Upper lobe of left lung (tissue), 4 donors: ENCODE results near the gene TSPAN32.

Experiments used
- CTCF ChIP-seq, 6 experiments: fragments of 450-650 bp in 4 of 6; fragments of 200-600 bp in 2 of 6; sonication (generic) in 2 of 6; IDR thresholded peaks; one replicate each; pipeline ENCODE4 v1.5.1; 2016 to 2019; ENCODE audit warnings: antibody characterized with exemption in 6 of 6
- EP300 ChIP-seq, 4 donors: sonication (generic); formaldehyde crosslinking; IDR thresholded peaks; one replicate each; pipeline ENCODE4 v1.5.1; 2017; ENCODE audit warnings: antibody characterized with exemption in 4 of 4, control low read depth in 2 of 4
- POLR2A ChIP-seq, 4 donors: fragments of 450-650 bp; IDR thresholded peaks; one replicate each; pipeline ENCODE4 v1.5.1; 2016 to 2017; ENCODE audit warnings: antibody characterized with exemption in 4 of 4, mild to moderate bottlenecking in 2 of 4
- POLR2AphosphoS5 ChIP-seq, 2 donors: sonication (generic); formaldehyde crosslinking; IDR thresholded peaks; one replicate each; pipeline ENCODE4 v1.5.1; 2017; ENCODE audit warnings: antibody characterized with exemption in 2 of 2

DNA sequence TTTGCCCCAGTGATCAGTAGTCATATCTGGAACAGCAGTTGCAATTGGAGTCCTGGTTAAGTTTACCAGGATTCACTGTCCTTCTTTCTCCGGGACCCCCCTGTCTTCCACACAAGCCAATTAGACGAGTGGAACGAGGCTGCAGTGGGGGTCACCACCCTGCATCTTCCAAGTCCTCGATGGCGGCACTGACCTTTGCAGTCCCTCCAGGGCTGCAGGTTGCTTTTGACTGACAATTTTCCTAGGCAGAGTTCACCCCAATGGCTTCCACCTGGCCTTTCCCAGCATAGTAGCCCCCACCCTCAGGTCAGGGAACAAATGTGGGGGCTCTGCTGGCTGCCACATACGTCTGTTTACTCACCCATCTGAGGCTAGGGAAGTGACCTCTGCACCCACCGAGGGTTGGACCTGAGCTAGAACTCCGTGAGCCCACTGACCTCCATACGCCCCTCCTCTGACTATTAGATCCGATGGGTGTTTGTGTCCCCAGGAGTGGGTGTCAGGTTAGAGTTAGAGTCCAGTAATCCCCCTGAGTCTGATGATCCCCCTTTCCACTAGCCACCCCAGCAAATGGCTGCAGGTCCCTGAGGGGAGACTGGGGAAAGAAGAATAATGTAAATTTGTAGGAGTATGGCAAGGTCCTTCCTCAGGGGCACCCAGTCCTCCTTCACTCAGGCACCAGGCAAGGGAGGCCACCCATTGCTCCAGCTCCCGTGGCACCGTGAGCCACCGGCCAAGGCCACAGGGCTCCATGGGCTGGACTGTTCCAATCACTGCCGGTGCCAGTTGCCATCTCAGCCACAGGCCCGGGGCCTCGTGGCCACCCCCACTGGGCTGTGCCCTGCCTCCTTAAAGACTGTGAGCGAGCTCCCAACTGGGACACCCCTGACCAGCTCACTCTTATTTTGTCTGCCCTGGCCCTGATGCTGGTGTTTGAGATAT lies 5.6 kb upstream of the TSPAN32 start:
- TF ChIP-seq POLR2A (IDR thresholded peaks at IDR 0.05) (no peak), CTCF (IDR thresholded peaks at IDR 0.05) (no peak), EP300 (IDR thresholded peaks at IDR 0.05) (no peak), POLR2AphosphoS5 (IDR thresholded peaks at IDR 0.05) (no peak)
